WERI-Rb-1 (cell line): ENCODE results near the gene ISLR2.

Experiments
- DNase-seq: peaks from one replicate; pipeline ENCODE4 v3.0.0-alpha.2; 2020
- H3K27ac ChIP-seq: fragments of 250-450 bp; sonication (Bioruptor Pico); 2 replicates; pipeline ENCODE4 v1.5.1; 2020; ENCODE audit warnings: mild to moderate bottlenecking, moderate library complexity
- H3K27me3 ChIP-seq: fragments of 250-450 bp; sonication (Bioruptor Pico); 2 replicates; pipeline ENCODE4 v1.5.1; 2021; ENCODE audit warnings: mild to moderate bottlenecking, low read depth, moderate library complexity; ENCODE audit not compliant: insufficient read depth, severe bottlenecking
- H3K36me3 ChIP-seq: fragments of 250-450 bp; sonication (Bioruptor Pico); 2 replicates; pipeline ENCODE4 v1.5.1; 2020; ENCODE audit warnings: mild to moderate bottlenecking, moderate library complexity
- H3K4me3 ChIP-seq: 2 replicates; pipeline ENCODE4 v1.5.1; 2011; ENCODE audit warnings: low read depth, mild to moderate bottlenecking, control low read depth, low read length
- H3K9me3 ChIP-seq: fragments of 250-450 bp; sonication (Bioruptor Pico); 2 replicates; pipeline ENCODE4 v1.5.1; 2021; ENCODE audit warnings: mild to moderate bottlenecking, moderate library complexity; ENCODE audit not compliant: severe bottlenecking
- CTCF ChIP-seq: IDR thresholded peaks from 2 replicates; pipeline ENCODE4 v1.5.1; 2011; ENCODE audit warnings: low read depth, mild to moderate bottlenecking, control low read depth, inconsistent platforms, low read length

Gene ISLR2

DNA sequence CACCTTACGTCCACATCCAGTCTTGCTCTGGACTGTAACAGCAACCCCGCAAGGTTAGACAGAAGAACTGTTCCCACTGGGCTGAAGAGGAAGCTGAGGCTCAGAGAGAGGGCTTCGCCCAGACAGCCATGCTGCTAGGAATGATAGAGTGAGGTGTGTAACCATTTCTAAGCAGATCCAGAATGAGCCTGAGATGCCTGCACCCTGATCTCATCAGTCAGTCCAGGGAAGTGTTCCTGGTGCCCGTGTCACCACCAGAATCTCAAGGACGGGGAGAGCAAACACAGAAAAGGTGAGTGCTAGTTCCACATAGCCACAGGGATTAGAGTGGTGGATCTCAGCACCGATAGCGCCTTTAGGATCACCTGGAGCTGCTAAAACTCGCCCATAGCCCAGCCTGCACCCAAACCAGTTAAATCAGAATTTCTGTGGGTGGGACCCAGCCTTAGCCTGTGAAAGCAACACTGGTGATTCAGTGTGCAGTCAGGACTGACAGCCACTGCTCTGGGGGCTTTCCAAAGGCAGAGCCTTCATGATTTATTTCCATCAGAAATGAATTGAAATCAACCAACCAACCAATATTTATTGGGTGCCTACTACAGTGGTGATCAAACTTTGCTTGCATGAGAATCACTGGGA, 55.4 kb downstream of the ISLR2 start:
- Histone ChIP-seq H3K4me3 (no peak overlapping the region), H3K36me3 (peaks cover 52% of the 10 kb centered on the region), H3K27me3 (no peaks in the 10 kb centered on the region), H3K27ac (no peak overlapping the region), H3K9me3 (no peaks in the 10 kb centered on the region)
- TF ChIP-seq CTCF: no peak
- no peak for DNase-seq
